ENCODE measurements around the gene TMEM205.
"Not testable (repeated sequence)": the region's sequence is repeated elsewhere in the genome, so short reads cannot be mapped to it uniquely, and the experiment has no call there.

Gene TMEM205

DNA sequence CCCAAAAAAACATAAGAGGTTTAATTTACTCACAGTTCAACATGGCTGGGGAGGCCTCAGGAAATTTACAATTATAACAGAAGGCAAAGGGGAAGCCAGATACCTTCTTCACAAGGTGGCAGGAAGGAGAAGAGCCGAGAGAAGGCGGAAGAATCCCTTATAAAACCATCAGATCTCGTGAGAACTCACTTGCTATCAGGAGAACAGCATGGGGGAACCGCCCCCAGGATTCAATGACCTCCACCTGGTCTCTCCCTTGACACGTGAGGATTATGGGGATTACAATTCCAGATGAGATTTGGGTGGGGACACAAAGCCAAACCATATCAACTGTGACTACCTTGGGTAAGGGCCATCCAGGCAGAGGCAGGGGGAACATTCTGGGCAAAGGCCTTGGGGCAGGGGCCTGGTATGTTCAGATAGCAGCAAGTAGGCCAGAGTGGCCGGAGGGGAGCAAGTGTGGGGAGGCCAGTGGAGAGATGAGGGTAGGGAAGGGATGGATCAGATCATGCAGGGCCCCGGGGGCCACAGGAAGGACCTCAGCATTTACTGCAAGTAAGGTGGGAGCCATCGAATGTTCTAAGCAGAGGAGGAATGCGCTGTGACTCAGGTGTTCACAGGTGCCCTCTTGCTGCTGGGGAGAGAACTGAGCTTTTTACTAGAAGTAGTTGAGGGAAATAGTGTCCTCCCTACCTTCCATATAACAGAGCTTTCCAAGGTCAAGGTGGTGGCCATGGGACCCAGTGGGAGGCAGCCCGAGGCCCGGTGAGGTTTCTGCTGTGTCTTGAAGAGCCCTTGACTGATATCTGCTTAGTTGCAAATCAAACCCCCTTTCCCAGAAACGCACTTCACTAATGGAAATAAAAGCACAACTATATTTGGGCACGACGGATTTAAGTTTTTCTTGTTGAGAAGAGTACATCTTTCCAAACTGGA lies 24.6 kb downstream of the TMEM205 start:
- H3K79me2 ChIP-seq (ENCODE audit: insufficient read depth, low read length): no peaks in the 10 kb centered on the region
- H3K9ac ChIP-seq (ENCODE audit: low read depth, low read length): no peak overlapping the region; the same call in 1 of the 2 replicates
- no peak overlapping the region for H2AFZ ChIP-seq (ENCODE audit: low read depth, low read length)
- H3K4me2 ChIP-seq (ENCODE audit: insufficient read depth, low read length): no peak overlapping the region
- H3K27ac ChIP-seq (ENCODE audit: low read length): peak overlapping the region; percentile 99
- H3K36me3 ChIP-seq (ENCODE audit: insufficient read depth, low read length): peaks cover 8% of the 10 kb centered on the region
- DNase-seq (peak; percentile 31), ATAC-seq (ENCODE audit: insufficient read depth, low read depth) (no peak)
- no peaks in the 10 kb centered on the region for H4K20me1 ChIP-seq (ENCODE audit: insufficient read depth, low read length)
- no peak for TF ChIP-seq EZH2 (IDR thresholded peaks at IDR 0.05; ENCODE audit: borderline replicate concordance, low read depth, low read length, severe bottlenecking)
- TF ChIP-seq, protein P1, sequence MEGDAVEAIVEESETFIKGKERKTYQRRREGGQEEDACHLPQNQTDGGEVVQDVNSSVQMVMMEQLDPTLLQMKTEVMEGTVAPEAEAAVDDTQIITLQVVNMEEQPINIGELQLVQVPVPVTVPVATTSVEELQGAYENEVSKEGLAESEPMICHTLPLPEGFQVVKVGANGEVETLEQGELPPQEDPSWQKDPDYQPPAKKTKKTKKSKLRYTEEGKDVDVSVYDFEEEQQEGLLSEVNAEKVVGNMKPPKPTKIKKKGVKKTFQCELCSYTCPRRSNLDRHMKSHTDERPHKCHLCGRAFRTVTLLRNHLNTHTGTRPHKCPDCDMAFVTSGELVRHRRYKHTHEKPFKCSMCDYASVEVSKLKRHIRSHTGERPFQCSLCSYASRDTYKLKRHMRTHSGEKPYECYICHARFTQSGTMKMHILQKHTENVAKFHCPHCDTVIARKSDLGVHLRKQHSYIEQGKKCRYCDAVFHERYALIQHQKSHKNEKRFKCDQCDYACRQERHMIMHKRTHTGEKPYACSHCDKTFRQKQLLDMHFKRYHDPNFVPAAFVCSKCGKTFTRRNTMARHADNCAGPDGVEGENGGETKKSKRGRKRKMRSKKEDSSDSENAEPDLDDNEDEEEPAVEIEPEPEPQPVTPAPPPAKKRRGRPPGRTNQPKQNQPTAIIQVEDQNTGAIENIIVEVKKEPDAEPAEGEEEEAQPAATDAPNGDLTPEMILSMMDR (IDR thresholded peaks at IDR 0.05; ENCODE audit: borderline replicate concordance, extremely low read depth, low read length, poor library complexity, severe bottlenecking): peak; percentile 39
- no peaks in the 10 kb centered on the region for H3K9me3 ChIP-seq (ENCODE audit: insufficient read depth, low read length, severe bottlenecking)
- peaks cover 76% of the 10 kb centered on the region for H3K4me1 ChIP-seq (ENCODE audit: insufficient read depth, low read length)
- no peak overlapping the region for H3K4me3 ChIP-seq (ENCODE audit: low read depth in 1 of 2, low read length in 2 of 2)
- H3K27me3 ChIP-seq (ENCODE audit: insufficient read depth, low read length, poor library complexity): no peaks in the 10 kb centered on the region

DNA sequence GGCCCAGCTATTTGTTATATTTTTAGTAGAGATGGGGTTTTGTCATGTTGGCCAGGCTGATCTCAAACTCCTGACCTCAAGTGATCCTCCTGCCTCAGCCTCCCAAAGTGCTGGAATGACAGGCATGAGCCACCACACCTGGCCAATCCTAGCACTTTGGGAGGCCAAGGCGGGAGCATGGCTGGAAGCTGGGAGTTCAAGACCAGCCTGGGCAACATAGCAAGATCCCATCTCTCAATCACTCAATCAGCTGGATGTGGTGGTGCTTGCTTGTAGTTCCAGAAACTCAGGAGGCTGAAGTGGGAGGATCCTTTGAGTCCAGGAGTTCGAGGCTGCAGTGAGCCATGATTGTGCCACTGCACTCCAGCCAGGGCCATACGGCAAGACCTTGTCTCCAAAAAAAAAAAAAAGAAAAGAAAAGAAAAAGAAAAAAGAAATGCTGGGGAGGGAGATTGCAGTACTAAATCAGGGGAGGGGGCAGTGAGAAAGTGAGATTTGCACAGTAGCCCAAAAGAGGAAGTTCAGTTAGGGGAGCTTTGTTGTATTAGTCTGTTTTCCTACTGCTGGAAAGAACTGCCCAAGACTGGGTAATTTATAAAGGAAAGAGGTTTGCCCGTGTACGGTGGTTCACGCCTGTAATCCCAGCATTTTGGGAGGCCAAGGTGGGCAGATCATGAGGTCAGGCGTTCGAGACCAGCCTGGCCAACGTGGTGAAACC lies 25.6 kb downstream of the TMEM205 start:
- not testable (repeated sequence) for H3K27me3 ChIP-seq (ENCODE audit: insufficient read depth, low read length, poor library complexity); H3K4me2 ChIP-seq (ENCODE audit: insufficient read depth, low read length); DNase-seq

DNA sequence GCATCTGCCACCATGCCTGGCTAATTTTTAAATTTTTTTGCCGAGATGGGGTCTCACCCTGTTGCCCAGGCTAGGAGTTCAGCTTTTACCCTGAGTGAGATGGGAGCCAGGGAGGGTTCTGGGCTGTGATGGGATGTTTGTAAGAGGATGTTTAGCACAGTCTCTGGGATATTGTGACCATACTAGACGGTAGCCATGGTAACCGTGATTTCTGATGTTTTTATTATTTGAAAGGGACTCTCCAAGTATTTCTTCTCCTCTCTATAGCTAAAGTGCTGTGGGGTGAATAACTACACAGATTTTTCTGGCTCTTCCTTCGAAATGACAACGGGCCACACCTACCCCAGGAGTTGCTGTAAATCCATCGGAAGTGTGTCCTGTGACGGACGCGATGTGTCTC lies 39.7 kb downstream of the TMEM205 start:
- TF ChIP-seq, protein P1 (IDR thresholded peaks at IDR 0.05; ENCODE audit: borderline replicate concordance, extremely low read depth, low read length, poor library complexity, severe bottlenecking): no peak
- no peak for TF ChIP-seq EZH2 (IDR thresholded peaks at IDR 0.05; ENCODE audit: borderline replicate concordance, low read depth, low read length, severe bottlenecking)
- Histone ChIP-seq H3K4me3 (ENCODE audit: low read depth in 1 of 2, low read length in 2 of 2) (no peak overlapping the region), H2AFZ (ENCODE audit: low read depth, low read length) (no peak overlapping the region), H3K4me1 (ENCODE audit: insufficient read depth, low read length) (no peaks in the 10 kb centered on the region), H3K36me3 (ENCODE audit: insufficient read depth, low read length) (no peaks in the 10 kb centered on the region), H3K4me2 (ENCODE audit: insufficient read depth, low read length) (no peak overlapping the region), H3K9ac (ENCODE audit: low read depth, low read length) (no peak overlapping the region), H3K79me2 (ENCODE audit: insufficient read depth, low read length) (no peaks in the 10 kb centered on the region), H3K27ac (ENCODE audit: low read length) (no peak overlapping the region), H4K20me1 (ENCODE audit: insufficient read depth, low read length) (no peaks in the 10 kb centered on the region), H3K27me3 (ENCODE audit: insufficient read depth, low read length, poor library complexity) (no peaks in the 10 kb centered on the region), H3K9me3 (ENCODE audit: insufficient read depth, low read length, severe bottlenecking) (no peaks in the 10 kb centered on the region)
- DNase-seq (no peak), ATAC-seq (ENCODE audit: insufficient read depth, low read depth) (no peak)

More for the DNA sequence above, 25.6 kb downstream of the TMEM205 start:
- not testable (repeated sequence) for H3K9ac ChIP-seq (ENCODE audit: low read depth, low read length); H3K27ac ChIP-seq (ENCODE audit: low read length); ATAC-seq (ENCODE audit: insufficient read depth, low read depth); H4K20me1 ChIP-seq (ENCODE audit: insufficient read depth, low read length); H3K79me2 ChIP-seq (ENCODE audit: insufficient read depth, low read length); H3K9me3 ChIP-seq (ENCODE audit: insufficient read depth, low read length, severe bottlenecking); H2AFZ ChIP-seq (ENCODE audit: low read depth, low read length); H3K4me3 ChIP-seq (ENCODE audit: low read depth in 1 of 2, low read length in 2 of 2); H3K36me3 ChIP-seq (ENCODE audit: insufficient read depth, low read length)
- H3K4me1 ChIP-seq (ENCODE audit: insufficient read depth, low read length): peaks cover 76% of the 10 kb centered on the region

DNA sequence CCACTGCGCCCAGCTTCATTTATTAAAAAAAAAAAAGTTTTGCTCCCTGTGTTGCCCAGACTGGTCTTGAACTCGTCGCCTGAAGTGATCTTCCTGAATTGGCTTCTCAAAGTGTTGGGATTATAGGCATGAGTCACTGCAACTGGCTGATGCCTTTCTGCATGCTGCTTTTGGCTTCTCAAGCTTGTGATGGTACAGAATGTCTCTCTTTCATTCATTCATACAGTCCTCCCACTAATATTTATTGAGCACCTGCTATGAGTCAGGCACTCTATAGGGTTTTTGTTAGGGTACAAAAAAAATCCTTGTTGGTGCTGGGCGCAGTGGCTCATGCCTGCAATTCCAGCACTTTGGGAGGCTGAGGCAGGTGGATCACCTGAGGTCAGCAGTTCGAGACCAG lies 41.1 kb downstream of the TMEM205 start:
- Histone ChIP-seq H3K4me3 (ENCODE audit: low read depth in 1 of 2, low read length in 2 of 2) (no peak overlapping the region), H4K20me1 (ENCODE audit: insufficient read depth, low read length) (no peaks in the 10 kb centered on the region), H3K27me3 (ENCODE audit: insufficient read depth, low read length, poor library complexity) (no peaks in the 10 kb centered on the region), H3K4me2 (ENCODE audit: insufficient read depth, low read length) (no peak overlapping the region), H3K27ac (ENCODE audit: low read length) (no peak overlapping the region), H3K79me2 (ENCODE audit: insufficient read depth, low read length) (no peaks in the 10 kb centered on the region), H3K9me3 (ENCODE audit: insufficient read depth, low read length, severe bottlenecking) (no peaks in the 10 kb centered on the region), H3K36me3 (ENCODE audit: insufficient read depth, low read length) (no peaks in the 10 kb centered on the region), H3K9ac (ENCODE audit: low read depth, low read length) (no peak overlapping the region), H3K4me1 (ENCODE audit: insufficient read depth, low read length) (peaks cover 3% of the 10 kb centered on the region; the same call in 1 of the 2 replicates), H2AFZ (ENCODE audit: low read depth, low read length) (no peak overlapping the region)
- TF ChIP-seq, protein P1 (IDR thresholded peaks at IDR 0.05; ENCODE audit: borderline replicate concordance, extremely low read depth, low read length, poor library complexity, severe bottlenecking): no peak
- TF ChIP-seq EZH2 (IDR thresholded peaks at IDR 0.05; ENCODE audit: borderline replicate concordance, low read depth, low read length, severe bottlenecking): no peak
- ATAC-seq (ENCODE audit: insufficient read depth, low read depth): no peak
- no peak for DNase-seq
